ENCODE results near the gene GLRB. TPM values are rescaled to one million over a fixed set of nuclear protein-coding genes. Genes with fewer than 3 reads are reported as not detected.
A peak's percentile ranks its signal among the peaks of the same experiment; 100 is the strongest.

Gene GLRB
- total and polyA plus RNA-seq, 9 of the 15 experiments (the other 6 are each of a cell fraction or from before 2014, with no cell fraction given) = not detected

- FAIRE-seq = no peak
- CTCF ChIA-PET (ENCODE audit: low intra/inter-chr PET ratio) = no interaction called here
- H2AFZ ChIP-seq (ENCODE audit: low read depth, low read length) = no peak overlapping the region
Observed at GRCh38 chr4:157045507-157046127, 30.3 kb upstream of the GLRB start.

More at GRCh38 chr4:157045507-157046127, 30.3 kb upstream of the GLRB start:
- Histone ChIP-seq H3K9me1 (ENCODE audit: control insufficient read depth, insufficient read depth, low read length) (no peaks in the 10 kb centered on the region), H3K27ac (ENCODE audit: extremely low read depth, low read depth, low read length) (no peak overlapping the region), H3K79me2 (ENCODE audit: control insufficient read depth, insufficient read depth, low read length) (no peaks in the 10 kb centered on the region), H3K4me1 (replicated peaks in 1 of 2; ENCODE audit: control insufficient read depth in 2 of 2, insufficient read depth in 2 of 2, low read length in 2 of 2) (no peaks in the 10 kb centered on the region), H3K9me3 (replicated peaks; ENCODE audit: control insufficient read depth, insufficient read depth, low read depth, low read length) (no peaks in the 10 kb centered on the region; the same call in 1 of the 2 replicates), H4K20me1 (replicated peaks; ENCODE audit: control insufficient read depth, insufficient read depth, low read length) (no peaks in the 10 kb centered on the region), H3K4me3 (no peak overlapping the region), H3K4me2 (ENCODE audit: insufficient read depth, low read length) (no peak overlapping the region), H3K36me3 (ENCODE audit: control insufficient read depth, insufficient read depth, low read length) (no peaks in the 10 kb centered on the region), H3K9ac (ENCODE audit: insufficient read depth in 1 of 2, low read depth in 2 of 2, low read length in 2 of 2) (no peak overlapping the region), H3K27me3 (ENCODE audit: control insufficient read depth in 2 of 2, insufficient read depth in 2 of 2, low read length in 2 of 2) (no peaks in the 10 kb centered on the region)
- intact Hi-C loops (cut with micrococcal nuclease) = no loop called here
- DNase-seq (ENCODE audit: extremely low read depth in 1 of 4, low spot score in 3 of 4) (peak in 3 of 4 experiments; percentile 6 to 11 (median 6)), ATAC-seq (no peak)
- in situ Hi-C loops (cut with MboI) = no loop called here
- WGBS (ENCODE audit: insufficient coverage, low coverage, missing lambda C conversion rate) = 3% methylated on average over 2 of the region's 2 CpGs
- POLR2A ChIA-PET = no interaction called here
- no TSS peak for BruUV-seq (replicated peaks)
- TF ChIP-seq CTCF (IDR thresholded peaks at IDR 0.05 in 2 of 3, conservative IDR thresholded peaks at IDR 0.05 in 1 of 3; ENCODE audit: insufficient read depth in 2 of 3, low read depth in 1 of 3, low read length in 3 of 3) (peak in 2 of 3 experiments; percentile 14 to 20; a peak in 2 of 6 replicates), CHD2 (IDR thresholded peaks at IDR 0.05; ENCODE audit: low read depth, low read length) (no peak)
- TF ChIP-seq, protein P1, sequence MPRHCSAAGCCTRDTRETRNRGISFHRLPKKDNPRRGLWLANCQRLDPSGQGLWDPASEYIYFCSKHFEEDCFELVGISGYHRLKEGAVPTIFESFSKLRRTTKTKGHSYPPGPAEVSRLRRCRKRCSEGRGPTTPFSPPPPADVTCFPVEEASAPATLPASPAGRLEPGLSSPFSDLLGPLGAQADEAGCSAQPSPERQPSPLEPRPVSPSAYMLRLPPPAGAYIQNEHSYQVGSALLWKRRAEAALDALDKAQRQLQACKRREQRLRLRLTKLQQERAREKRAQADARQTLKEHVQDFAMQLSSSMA (CRISPR knock-in tag; IDR thresholded peaks at IDR 0.05) = no peak

Measured in K562 (cell line).